NCI-H2196 (cell line): ENCODE results near the gene ZSCAN5B.
"Not testable (repeated sequence)": the region's sequence is repeated elsewhere in the genome, so short reads cannot be mapped to it uniquely, and the experiment has no call there.

Experiments used
- DNase-seq: peaks from one replicate; lab custom pipeline; 2025; ENCODE audit not compliant: unreplicated experiment; lab: John Stamatoyannopoulos, UW

ZSCAN5B gene

GRCh38 chr19:56197646-56198045 is at the start of gene ZSCAN5B:
TSS of gene ZSCAN5B (minus strand) at chr19:56197783. CDS start at chr19:56193052, 4,731 bp downstream.
- DNase-seq: not testable (repeated sequence)

GRCh38 chr19:56245764-56246163 is 48.2 kb upstream of the ZSCAN5B start:
- DNase-seq: not testable (repeated sequence)

- DNase-seq: no peak
Measured at GRCh38 chr19:56245121-56245740, 47.6 kb upstream of the ZSCAN5B start.

- DNase-seq: no peak
Measured at GRCh38 chr19:56223481-56223880, 25.9 kb upstream of the ZSCAN5B start.

GRCh38 chr19:56222901-56223300 is 25.3 kb upstream of the ZSCAN5B start:
- DNase-seq: no peak

- DNase-seq: no peak
Measured at GRCh38 chr19:56221851-56222250, 24.3 kb upstream of the ZSCAN5B start.

- DNase-seq: not testable (repeated sequence)
Measured at GRCh38 chr19:56221442-56221841, 23.9 kb upstream of the ZSCAN5B start.

- no peak for DNase-seq
Measured at GRCh38 chr19:56218961-56219360, 21.4 kb upstream of the ZSCAN5B start.

GRCh38 chr19:56217039-56217949 is 19.7 kb upstream of the ZSCAN5B start:
- no peak for DNase-seq

- DNase-seq: no peak
Measured at GRCh38 chr19:56211718-56212117, 14.1 kb upstream of the ZSCAN5B start.

- DNase-seq: not testable (repeated sequence)
Measured at GRCh38 chr19:56210036-56210435, 12.5 kb upstream of the ZSCAN5B start.

GRCh38 chr19:56209091-56209490 is 11.5 kb upstream of the ZSCAN5B start:
- DNase-seq: no peak

GRCh38 chr19:56207581-56207980 is 10.0 kb upstream of the ZSCAN5B start:
- DNase-seq: not testable (repeated sequence)

- DNase-seq: no peak
Measured at GRCh38 chr19:56201973-56202372, 4.4 kb upstream of the ZSCAN5B start, which contains the start of gene ZSCAN5C. TSS of gene ZSCAN5C (plus strand) at chr19:56202273. CDS start at chr19:56205914, 3,641 bp downstream.

- no peak for DNase-seq
Measured at GRCh38 chr19:56199687-56200086, 2.1 kb upstream of the ZSCAN5B start.

- DNase-seq: no peak
Measured at GRCh38 chr19:56193981-56194640, 3.5 kb downstream of the ZSCAN5B start.

GRCh38 chr19:56191711-56192110 is 5.9 kb downstream of the ZSCAN5B start:
- no peak for DNase-seq

- DNase-seq: no peak
Measured at GRCh38 chr19:56191115-56191514, 6.5 kb downstream of the ZSCAN5B start.

- no peak for DNase-seq
Measured at GRCh38 chr19:56189785-56190184, 7.8 kb downstream of the ZSCAN5B start.

- DNase-seq: no peak
Measured at GRCh38 chr19:56177564-56178243, 19.9 kb downstream of the ZSCAN5B start.

- DNase-seq: no peak
Measured at GRCh38 chr19:56176881-56177280, 20.7 kb downstream of the ZSCAN5B start.
